HG02678 (cell line): Measurements from ENCODE around the gene RPS27A.
"Not testable (repeated sequence)": the region's sequence is repeated elsewhere in the genome, so short reads cannot be mapped to it uniquely, and the experiment has no call there.

Experiments used
- ATAC-seq: cut with Tn5 transposase; IDR thresholded peaks from one replicate; pipeline ENCODE4 v1.9.1; 2021; ENCODE audit warnings: mild to moderate bottlenecking, moderate library complexity; ENCODE audit not compliant: unreplicated experiment

The RPS27A gene

GRCh38 chr2:55236992-55237543 is 4.6 kb downstream of the RPS27A start:
- ATAC-seq = no peak

GRCh38 chr2:55239656-55240222 is 7.3 kb downstream of the RPS27A start:
- ATAC-seq = no peak

GRCh38 chr2:55241582-55241981 is 9.1 kb downstream of the RPS27A start:
- ATAC-seq = not testable (repeated sequence)

GRCh38 chr2:55242617-55243016 is 10.1 kb downstream of the RPS27A start:
- no peak for ATAC-seq

GRCh38 chr2:55245411-55245810 is 12.9 kb downstream of the RPS27A start:
- ATAC-seq = no peak

GRCh38 chr2:55247025-55247424 is 14.5 kb downstream of the RPS27A start:
- ATAC-seq = no peak

- ATAC-seq = no peak
Observed at GRCh38 chr2:55252832-55253231, 20.3 kb downstream of the RPS27A start.

- ATAC-seq = not testable (repeated sequence)
Observed at GRCh38 chr2:55259586-55259985, 27.1 kb downstream of the RPS27A start.

GRCh38 chr2:55268288-55268906 is 35.9 kb downstream of the RPS27A start:
- ATAC-seq = no peak

- peak; percentile 99 for ATAC-seq
Observed at GRCh38 chr2:55268907-55269644, 36.6 kb downstream of the RPS27A start, which contains the start of gene MTIF2. Gene MTIF2 (minus strand): TSS chr2:55269231. CDS start chr2:55263858, 5,373 bp downstream.

- ATAC-seq = no peak
Observed at GRCh38 chr2:55269645-55269990, 37.1 kb downstream of the RPS27A start.

GRCh38 chr2:55274346-55274745 is 41.9 kb downstream of the RPS27A start:
- not testable (repeated sequence) for ATAC-seq

- ATAC-seq = no peak
Observed at GRCh38 chr2:55277310-55277709, 44.8 kb downstream of the RPS27A start.

GRCh38 chr2:55279214-55279835 is 46.8 kb downstream of the RPS27A start:
- ATAC-seq = not testable (repeated sequence)

GRCh38 chr2:55279859-55280424 is 47.5 kb downstream of the RPS27A start:
- not testable (repeated sequence) for ATAC-seq

GRCh38 chr2:55280851-55281546 is 48.5 kb downstream of the RPS27A start:
- ATAC-seq = not testable (repeated sequence)

GRCh38 chr2:55282110-55282917 is 49.8 kb downstream of the RPS27A start:
- ATAC-seq = peak; percentile 98

GRCh38 chr2:55283083-55283482 is 50.6 kb downstream of the RPS27A start:
- ATAC-seq = no peak
